Body of pancreas (tissue), 4 donors: ENCODE results near the gene NIBAN1.

ENCODE experiments used
- CTCF ChIP-seq, 7 experiments: fragments of 450-650 bp in 4 of 7; fragments of 200-600 bp in 3 of 7; sonication (generic) in 3 of 7; IDR thresholded peaks; one replicate each; pipeline ENCODE4 v1.5.1; 2016 to 2019; ENCODE audit warnings: antibody characterized with exemption in 7 of 7
- POLR2A ChIP-seq, 3 donors: fragments of 450-650 bp; IDR thresholded peaks; one replicate each; pipeline ENCODE4 v1.6.1; 2016; ENCODE audit warnings: antibody characterized with exemption in 3 of 3, mild to moderate bottlenecking in 2 of 3

GRCh38 chr1:184987696-184988095, 13.4 kb upstream of the NIBAN1 start:
- TF ChIP-seq POLR2A (IDR thresholded peaks at IDR 0.05) (no peak), CTCF (IDR thresholded peaks at IDR 0.05) (no peak)
